HG03280 (cell line): ENCODE data around the gene CDK4.
"Not testable (repeated sequence)": the region's sequence is repeated elsewhere in the genome, so short reads cannot be mapped to it uniquely, and the experiment has no call there.

Experiments
- ATAC-seq: cut with Tn5 transposase; IDR thresholded peaks from one replicate; pipeline ENCODE4 v1.9.1; 2021; ENCODE audit warnings: mild to moderate bottlenecking, moderate library complexity; ENCODE audit not compliant: unreplicated experiment

The CDK4 gene

DNA sequence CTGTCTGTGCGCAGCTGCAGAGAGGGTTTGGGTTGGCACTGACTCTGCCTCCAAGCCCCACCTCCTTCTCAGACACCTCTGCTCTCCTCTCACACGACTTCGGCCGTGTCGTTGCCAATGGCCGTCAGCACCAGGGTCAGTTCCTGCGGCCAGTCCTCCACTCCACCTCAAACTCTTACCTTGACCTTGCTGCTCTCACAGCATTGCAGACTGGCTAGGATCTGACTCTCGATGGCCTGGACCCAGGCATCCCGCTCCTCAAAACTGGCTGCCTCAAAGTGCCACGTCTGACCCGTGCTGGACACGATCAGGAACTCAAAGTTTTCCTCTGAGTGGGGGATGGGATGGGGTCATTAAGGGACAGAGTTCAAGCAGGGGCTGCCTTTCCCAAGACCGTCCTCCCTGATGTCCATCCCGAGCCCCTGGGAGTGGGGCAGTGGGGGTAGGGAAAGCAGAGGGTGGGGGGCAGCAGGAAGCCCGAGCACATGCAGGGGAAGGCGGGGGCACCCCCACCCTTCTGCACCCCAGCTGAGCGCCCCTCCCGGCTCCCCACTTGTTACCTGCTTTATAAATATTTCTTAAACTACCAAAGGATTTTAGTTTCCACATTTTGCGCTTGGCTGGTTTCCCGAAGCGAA is 24.2 kb downstream of the CDK4 start:
- ATAC-seq: no peak

DNA sequence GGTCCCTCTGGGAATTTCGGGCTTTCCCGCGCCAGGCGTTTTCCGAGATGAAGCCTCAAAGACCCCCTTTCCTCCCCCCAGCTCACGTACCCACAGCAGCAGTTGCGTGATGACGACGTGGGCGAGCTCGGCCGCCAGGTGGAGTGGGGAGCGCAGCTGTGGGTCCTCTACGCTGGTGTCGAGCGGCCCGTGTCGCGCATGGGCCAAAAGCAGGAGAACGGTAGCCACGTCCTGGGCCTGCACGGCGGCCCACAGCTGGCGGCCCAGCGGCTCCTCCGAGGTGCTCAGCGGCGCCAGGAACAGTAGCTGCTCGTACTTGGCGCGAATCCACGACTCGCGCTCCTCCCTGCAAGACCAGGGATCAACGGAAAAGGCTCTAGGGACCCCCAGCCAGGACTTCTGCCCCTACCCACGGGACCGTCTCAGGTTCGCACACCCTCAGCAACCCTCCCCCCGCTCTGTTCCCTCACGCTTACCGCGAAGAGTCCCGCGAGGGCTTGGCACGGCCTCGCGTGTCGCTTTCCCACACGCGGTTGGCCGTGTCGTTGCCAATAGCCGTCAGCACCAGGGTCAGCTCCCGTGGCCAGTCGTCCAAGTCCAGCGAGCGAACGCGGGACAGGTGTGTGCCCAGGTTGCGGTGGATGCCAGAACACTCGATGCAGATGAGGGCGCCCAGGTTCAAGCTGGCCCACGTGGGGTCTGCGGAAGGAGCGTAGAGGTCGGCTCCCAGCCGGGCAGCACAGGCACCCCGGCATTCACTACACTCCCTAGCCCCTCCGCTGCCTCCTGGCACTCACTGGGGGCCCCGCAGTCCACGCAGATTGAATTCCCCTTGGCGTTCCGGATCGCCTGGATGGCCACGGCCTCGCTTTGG is 25.0 kb downstream of the CDK4 start:
- no peak for ATAC-seq

- no peak for ATAC-seq
These were observed 25.8 kb downstream of the CDK4 start for GRCh38 chr12:57726151-57726883.

DNA sequence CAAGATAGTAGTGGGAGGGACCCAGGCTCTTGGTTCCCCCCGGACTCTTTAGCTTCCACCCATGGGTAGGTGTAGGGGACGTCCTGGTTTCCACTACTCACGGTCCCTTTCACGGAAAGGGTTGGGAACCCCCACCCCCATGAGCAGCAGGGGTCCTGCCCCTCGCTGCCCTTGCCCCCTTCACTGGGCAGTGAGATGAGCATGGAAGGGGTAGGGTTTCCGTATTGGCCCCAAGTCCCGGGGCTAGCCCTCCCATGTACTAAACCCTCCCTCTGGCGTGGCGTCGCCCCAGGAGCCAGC is 26.3 kb downstream of the CDK4 start:
- ATAC-seq: no peak

GRCh38 chr12:57724936-57725740 is 27.0 kb downstream of the CDK4 start:
- no peak for ATAC-seq

DNA sequence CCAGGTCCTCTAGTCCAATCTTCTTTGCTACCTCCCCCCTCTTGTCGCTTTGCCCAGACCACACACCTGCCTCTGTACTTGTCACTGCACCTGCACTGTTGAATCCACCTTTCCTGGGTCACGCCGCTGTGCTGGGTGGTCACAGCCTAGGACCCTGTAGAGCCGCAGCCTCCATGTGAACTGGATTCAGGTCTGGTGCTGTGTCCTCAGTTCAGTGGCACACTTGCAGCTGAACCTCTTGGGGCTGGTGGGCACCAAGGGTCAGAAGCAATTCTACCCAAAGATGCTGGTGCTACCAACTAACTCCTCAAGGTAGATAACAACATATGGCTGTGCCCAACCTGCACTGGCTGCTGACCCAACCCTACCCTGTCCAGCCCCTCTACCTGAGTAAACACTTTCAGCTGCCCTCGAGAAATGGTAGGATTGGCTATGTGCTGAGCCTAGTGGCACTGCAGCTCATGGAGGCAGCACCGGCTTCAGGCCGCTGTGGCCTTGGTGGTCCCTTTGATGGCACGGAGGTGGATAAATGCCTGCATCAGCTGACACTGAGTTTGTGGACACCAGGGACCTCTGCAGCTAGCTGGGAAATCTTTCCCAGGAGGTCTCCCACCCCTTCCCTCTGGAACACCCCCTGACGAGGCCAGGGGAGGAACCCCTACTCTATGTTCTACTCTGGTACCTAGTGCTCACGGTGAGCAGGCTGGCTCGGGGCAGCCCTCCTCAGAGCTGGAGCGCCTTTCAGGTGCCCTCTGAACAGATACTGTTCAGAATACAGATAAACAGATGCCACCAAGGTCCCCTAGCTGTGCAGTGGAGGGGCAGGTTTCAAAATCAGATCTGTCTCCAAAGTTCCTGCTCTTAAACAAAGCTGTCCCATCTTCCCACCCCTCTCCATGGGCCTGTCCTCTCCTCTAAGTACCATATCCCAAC is 27.8 kb downstream of the CDK4 start:
- no peak for ATAC-seq

DNA sequence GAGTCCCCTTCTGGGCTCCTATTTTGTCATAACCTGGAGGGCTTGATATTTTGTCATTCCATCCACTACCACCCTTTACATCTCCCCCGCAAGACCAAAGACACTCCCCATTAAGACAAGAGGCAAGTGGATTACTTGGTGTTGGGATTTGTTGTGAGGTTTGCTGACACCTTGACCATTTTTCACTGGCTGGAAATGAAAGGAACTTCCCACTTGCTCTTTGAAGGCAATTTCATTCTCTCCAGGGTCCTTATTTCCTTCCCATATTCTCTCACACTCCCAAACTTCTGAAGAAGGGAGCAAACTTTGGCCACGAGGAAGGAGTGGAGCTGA is 28.5 kb downstream of the CDK4 start:
- ATAC-seq: no peak

- no peak for ATAC-seq
These were observed 29.1 kb downstream of the CDK4 start for GRCh38 chr12:57722716-57723629.

DNA sequence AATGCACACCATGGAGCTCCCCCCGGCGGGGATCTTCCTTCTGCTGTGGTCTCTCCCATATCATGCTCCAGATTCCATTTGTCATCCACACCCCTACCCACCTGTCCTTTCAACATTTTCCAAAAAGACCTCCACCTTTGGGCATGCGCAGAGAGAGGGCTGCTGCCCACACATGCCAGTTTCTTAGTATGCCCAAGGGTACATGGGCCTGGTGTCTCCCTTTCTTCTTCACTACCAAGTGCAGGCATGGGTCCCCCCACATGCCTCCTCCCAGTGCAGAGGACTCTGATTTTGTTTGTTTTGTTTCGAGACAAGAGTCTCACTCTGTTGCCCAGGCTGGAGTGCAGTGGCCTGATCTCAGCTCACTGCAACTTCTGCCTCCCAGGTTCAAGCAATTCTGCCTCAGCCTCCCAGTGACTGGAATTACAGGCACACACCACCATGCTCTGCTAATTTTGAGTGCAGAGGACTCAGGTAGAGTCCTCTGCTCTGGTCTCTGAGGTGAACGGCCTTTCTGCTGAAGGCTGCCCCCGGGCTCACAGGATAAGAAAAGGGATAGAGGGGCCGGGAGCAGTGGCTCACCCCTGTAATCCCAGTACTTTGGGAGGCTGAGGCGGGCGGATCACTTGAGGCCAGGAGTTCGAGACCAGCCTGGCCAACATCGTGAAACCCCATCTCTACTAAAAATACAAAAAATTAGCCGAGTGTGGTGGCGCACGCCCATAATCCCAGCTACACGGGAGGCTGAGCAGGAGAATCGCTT is 30.1 kb downstream of the CDK4 start:
- ATAC-seq: not testable (repeated sequence)

GRCh38 chr12:57720606-57721595 is 31.2 kb downstream of the CDK4 start:
- ATAC-seq: no peak

- ATAC-seq: no peak
These were observed 32.1 kb downstream of the CDK4 start for GRCh38 chr12:57719777-57720605.

GRCh38 chr12:57718641-57719528 is 33.2 kb downstream of the CDK4 start:
- ATAC-seq: no peak

DNA sequence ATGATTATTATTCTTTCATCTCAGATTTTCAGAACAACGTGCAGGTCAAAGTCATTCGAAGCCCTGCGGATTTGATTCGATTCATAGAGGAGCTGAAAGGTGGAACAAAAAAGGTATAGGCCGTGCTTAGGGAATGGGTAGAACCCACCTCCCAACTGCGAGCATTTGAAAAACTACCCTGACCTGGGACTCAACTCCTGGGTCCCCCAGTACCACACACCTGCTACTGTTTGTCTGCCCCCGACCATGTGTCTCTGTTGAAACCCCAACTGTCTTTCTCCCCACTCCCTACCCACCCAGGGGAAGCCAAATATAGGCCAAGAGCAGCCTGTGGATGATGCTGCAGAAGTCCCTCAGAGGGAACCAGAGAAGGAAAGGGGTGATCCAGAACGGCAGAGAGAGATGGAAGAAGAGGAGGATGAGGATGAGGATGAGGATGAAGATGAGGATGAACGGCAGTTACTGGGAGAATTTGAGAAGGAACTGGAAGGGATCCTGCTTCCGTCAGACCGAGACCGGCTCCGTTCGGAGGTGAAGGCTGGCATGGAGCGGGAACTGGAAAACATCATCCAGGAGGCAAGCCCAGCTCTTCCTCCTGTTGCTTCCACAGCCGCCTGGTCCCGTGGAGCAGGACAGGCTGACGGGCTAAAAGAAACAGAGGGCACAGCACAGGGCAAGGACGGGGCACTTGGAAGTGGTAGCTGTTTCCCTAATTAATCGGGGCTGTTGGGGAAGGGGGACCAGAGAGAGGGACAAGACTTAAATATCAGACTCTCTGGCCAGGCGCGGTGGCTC is 34.1 kb downstream of the CDK4 start:
- no peak for ATAC-seq

GRCh38 chr12:57717131-57717530 is 35.0 kb downstream of the CDK4 start:
- no peak for ATAC-seq

DNA sequence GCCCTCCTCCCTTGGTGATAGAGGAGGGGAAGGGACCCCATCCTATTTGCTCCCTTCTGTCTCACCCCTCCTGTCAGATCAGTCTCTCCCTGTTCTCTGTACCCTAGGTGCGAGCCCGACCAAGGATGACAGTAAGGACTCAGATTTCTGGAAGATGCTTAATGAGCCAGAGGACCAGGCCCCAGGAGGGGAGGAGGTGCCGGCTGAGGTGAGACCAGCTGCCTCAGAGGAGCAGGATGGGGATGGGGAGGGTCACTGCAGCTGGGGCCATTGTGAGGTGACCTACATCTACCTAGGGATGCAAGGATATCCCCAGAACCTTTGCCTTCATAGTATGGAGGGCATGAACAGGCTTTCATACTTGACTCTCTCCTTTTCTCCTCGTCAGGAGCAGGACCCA is 35.8 kb downstream of the CDK4 start:
- ATAC-seq: no peak
